ENCODE results near the gene CCDC169.
"Not testable (repeated sequence)": the region's sequence is repeated elsewhere in the genome, so short reads cannot be mapped to it uniquely, and the experiment has no call there.

Gene CCDC169

DNA sequence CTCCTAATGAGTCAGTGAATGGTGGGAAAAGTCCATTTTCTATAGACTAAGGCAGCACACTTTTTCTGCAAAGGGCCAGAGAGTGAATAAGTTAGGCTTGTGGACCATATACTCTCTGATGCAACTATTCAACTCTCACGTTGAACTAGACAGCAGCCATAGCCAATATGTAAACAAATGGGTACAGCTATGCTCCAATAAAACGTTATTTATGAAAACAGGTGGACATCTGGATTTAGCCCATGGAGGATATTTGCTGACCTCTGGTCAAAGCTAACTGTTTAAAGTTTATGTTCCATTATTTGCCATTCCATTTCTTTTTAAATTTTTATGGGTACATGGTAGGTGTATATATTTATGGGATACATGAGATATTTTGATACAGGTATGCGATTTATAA, 4.7 kb upstream of the CCDC169 start:
- Histone ChIP-seq H3K9ac (ENCODE audit: low read depth, low read length) (no peak overlapping the region), H3K4me1 (ENCODE audit: control insufficient read depth, insufficient read depth, low read length) (peaks cover 34% of the 10 kb centered on the region), H3K27me3 (ENCODE audit: control insufficient read depth, insufficient read depth, low read length) (no peaks in the 10 kb centered on the region), H3K36me3 (ENCODE audit: control insufficient read depth, insufficient read depth, low read length) (no peaks in the 10 kb centered on the region), H3K4me3 (ENCODE audit: low read depth, low read length) (no peak overlapping the region), H3K9me3 (ENCODE audit: control insufficient read depth, insufficient read depth, low read length) (no peaks in the 10 kb centered on the region)

DNA sequence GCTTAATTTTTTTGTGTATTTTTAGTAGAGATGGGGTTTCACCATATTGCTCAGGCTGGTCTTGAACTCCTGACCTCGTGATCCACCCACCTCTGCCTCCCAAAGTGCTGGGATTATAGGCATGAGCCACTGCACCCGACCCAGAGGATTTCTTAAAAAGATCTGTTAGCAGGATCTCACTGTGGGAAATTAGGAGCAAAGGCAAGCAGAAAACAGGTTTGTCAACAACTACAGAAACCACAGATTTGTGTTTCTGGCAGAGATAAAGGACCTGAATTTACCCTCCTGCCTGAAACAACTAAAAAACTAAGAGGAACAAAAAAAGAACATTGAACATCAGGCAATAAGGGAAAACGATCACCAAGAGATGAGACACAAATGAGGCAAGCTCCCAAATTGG, 1.9 kb upstream of the CCDC169 start:
- H3K4me1 ChIP-seq (ENCODE audit: control insufficient read depth, insufficient read depth, low read length): peaks cover 29% of the 10 kb centered on the region

GRCh38 chr13:36298535-36299068, 988 bp upstream of the CCDC169 start:
- Histone ChIP-seq H3K9me3 (ENCODE audit: control insufficient read depth, insufficient read depth, low read length) (no peaks in the 10 kb centered on the region), H3K9ac (ENCODE audit: low read depth, low read length) (peak overlapping the region; percentile 93), H3K27me3 (ENCODE audit: control insufficient read depth, insufficient read depth, low read length) (no peaks in the 10 kb centered on the region), H3K4me1 (ENCODE audit: control insufficient read depth, insufficient read depth, low read length) (peaks cover 29% of the 10 kb centered on the region), H3K36me3 (ENCODE audit: control insufficient read depth, insufficient read depth, low read length) (peaks cover 3% of the 10 kb centered on the region), H3K4me3 (ENCODE audit: low read depth, low read length) (peak overlapping the region; percentile 88)

More for the DNA sequence above, 1.9 kb upstream of the CCDC169 start:
- H3K36me3 ChIP-seq (ENCODE audit: control insufficient read depth, insufficient read depth, low read length); H3K4me3 ChIP-seq (ENCODE audit: low read depth, low read length); H3K27me3 ChIP-seq (ENCODE audit: control insufficient read depth, insufficient read depth, low read length); H3K9me3 ChIP-seq (ENCODE audit: control insufficient read depth, insufficient read depth, low read length): not testable (repeated sequence)
- peak overlapping the region; percentile 1 for H3K9ac ChIP-seq (ENCODE audit: low read depth, low read length)

- Histone ChIP-seq H3K9me3 (ENCODE audit: control insufficient read depth, insufficient read depth, low read length) (peaks cover 4% of the 10 kb centered on the region), H3K36me3 (ENCODE audit: control insufficient read depth, insufficient read depth, low read length) (peaks cover 10% of the 10 kb centered on the region), H3K4me1 (ENCODE audit: control insufficient read depth, insufficient read depth, low read length) (peaks cover 2% of the 10 kb centered on the region), H3K9ac (ENCODE audit: low read depth, low read length) (no peak overlapping the region), H3K4me3 (ENCODE audit: low read depth, low read length) (no peak overlapping the region), H3K27me3 (ENCODE audit: control insufficient read depth, insufficient read depth, low read length) (no peaks in the 10 kb centered on the region)
Measured at GRCh38 chr13:36294096-36294495, 3.5 kb downstream of the CCDC169 start.

- Histone ChIP-seq H3K36me3 (ENCODE audit: control insufficient read depth, insufficient read depth, low read length) (peaks cover 10% of the 10 kb centered on the region), H3K9ac (ENCODE audit: low read depth, low read length) (no peak overlapping the region), H3K4me3 (ENCODE audit: low read depth, low read length) (no peak overlapping the region), H3K9me3 (ENCODE audit: control insufficient read depth, insufficient read depth, low read length) (peaks cover 7% of the 10 kb centered on the region), H3K4me1 (ENCODE audit: control insufficient read depth, insufficient read depth, low read length) (no peaks in the 10 kb centered on the region), H3K27me3 (ENCODE audit: control insufficient read depth, insufficient read depth, low read length) (no peaks in the 10 kb centered on the region)
Measured at GRCh38 chr13:36293497-36293896, 4.1 kb downstream of the CCDC169 start.

- H3K4me3 ChIP-seq (ENCODE audit: low read depth, low read length): no peak overlapping the region
- H3K4me1 ChIP-seq (ENCODE audit: control insufficient read depth, insufficient read depth, low read length): peaks cover 6% of the 10 kb centered on the region
- H3K9ac ChIP-seq (ENCODE audit: low read depth, low read length): no peak overlapping the region
- peaks cover 7% of the 10 kb centered on the region for H3K36me3 ChIP-seq (ENCODE audit: control insufficient read depth, insufficient read depth, low read length)
- H3K27me3 ChIP-seq (ENCODE audit: control insufficient read depth, insufficient read depth, low read length): no peaks in the 10 kb centered on the region
- H3K9me3 ChIP-seq (ENCODE audit: control insufficient read depth, insufficient read depth, low read length): peaks cover 7% of the 10 kb centered on the region
Measured at GRCh38 chr13:36288794-36289391, 8.7 kb downstream of the CCDC169 start.

GRCh38 chr13:36286006-36286405, 11.6 kb downstream of the CCDC169 start:
- Histone ChIP-seq H3K4me1 (ENCODE audit: control insufficient read depth, insufficient read depth, low read length) (peaks cover 11% of the 10 kb centered on the region), H3K9me3 (ENCODE audit: control insufficient read depth, insufficient read depth, low read length) (peaks cover 7% of the 10 kb centered on the region)

DNA sequence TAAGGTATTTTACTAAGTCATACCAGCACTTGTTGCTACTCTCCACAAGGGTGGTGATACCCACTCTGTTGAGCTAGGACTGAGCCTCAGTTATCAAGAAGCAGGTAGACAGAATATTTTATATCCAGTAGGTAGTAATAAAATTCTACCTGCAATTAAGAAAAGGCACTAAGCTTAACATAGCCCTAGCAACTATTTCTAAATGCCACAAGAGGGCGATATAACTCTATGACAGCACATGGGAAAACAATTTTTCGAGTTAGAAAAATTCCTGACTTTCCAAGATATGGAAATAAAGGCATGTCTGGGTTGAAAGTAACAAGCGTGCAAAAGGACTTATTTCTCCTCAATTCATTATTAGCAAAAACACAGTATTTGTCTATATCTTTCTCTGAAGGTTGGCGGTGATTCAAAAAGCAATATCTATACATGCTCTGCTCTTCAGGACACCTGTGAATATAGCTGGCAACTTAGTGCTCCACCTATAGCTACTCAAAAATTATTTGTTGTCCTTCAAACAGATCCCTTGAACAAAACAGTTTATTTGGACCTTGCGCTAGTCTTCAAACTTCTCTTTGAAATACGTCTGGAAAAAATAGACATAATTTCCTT, 14.7 kb downstream of the CCDC169 start:
- H3K9ac ChIP-seq (ENCODE audit: low read depth, low read length): no peak overlapping the region
- no peaks in the 10 kb centered on the region for H3K27me3 ChIP-seq (ENCODE audit: control insufficient read depth, insufficient read depth, low read length)
- peaks cover 4% of the 10 kb centered on the region for H3K36me3 ChIP-seq (ENCODE audit: control insufficient read depth, insufficient read depth, low read length)
- H3K4me3 ChIP-seq (ENCODE audit: low read depth, low read length): no peak overlapping the region
- peaks cover 11% of the 10 kb centered on the region for H3K4me1 ChIP-seq (ENCODE audit: control insufficient read depth, insufficient read depth, low read length)
- no peaks in the 10 kb centered on the region for H3K9me3 ChIP-seq (ENCODE audit: control insufficient read depth, insufficient read depth, low read length)

More at GRCh38 chr13:36286006-36286405, 11.6 kb downstream of the CCDC169 start:
- H3K27me3 ChIP-seq (ENCODE audit: control insufficient read depth, insufficient read depth, low read length): no peaks in the 10 kb centered on the region
- H3K9ac ChIP-seq (ENCODE audit: low read depth, low read length): no peak overlapping the region
- peaks cover under 1% of the 10 kb centered on the region for H3K36me3 ChIP-seq (ENCODE audit: control insufficient read depth, insufficient read depth, low read length)
- H3K4me3 ChIP-seq (ENCODE audit: low read depth, low read length): no peak overlapping the region

DNA sequence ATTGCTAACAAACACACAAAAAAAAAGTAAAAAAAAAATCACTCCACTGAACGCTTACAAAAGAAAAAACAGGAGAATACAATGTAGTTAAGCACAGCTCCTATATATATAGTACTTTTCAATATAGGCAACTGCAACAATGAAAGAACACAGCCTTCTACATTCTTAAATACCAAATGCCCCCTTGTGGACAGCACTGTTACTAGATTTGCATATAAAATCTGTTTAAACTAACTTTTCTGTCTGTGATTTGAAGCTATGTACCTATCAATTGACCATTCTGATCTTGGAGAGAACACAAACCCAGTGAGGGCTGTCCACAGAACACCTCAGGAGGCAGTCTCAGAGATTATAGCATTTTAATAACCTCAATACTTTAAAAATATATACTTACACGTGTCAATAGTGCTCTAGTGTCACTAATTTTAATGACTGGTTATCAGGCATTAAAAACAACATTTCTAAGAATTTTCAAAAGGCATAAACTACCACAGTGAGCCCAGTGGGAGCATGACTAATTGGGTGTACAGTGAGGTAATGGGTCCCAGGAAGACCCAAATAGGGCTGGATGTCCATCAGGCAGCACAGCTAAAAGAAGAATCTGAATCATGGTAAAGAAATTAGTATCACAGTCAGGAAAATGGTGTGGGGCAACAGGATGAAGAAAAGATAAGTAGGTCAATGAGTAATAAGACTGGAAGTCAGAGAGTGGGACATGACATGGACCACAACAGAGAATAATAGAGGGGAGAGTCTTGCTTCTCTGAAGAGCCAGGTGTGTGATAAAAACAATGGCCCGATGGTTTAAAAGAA, 22.2 kb downstream of the CCDC169 start:
- H3K36me3 ChIP-seq (ENCODE audit: control insufficient read depth, insufficient read depth, low read length): no peaks in the 10 kb centered on the region
- H3K27me3 ChIP-seq (ENCODE audit: control insufficient read depth, insufficient read depth, low read length): no peaks in the 10 kb centered on the region
- no peak overlapping the region for H3K9ac ChIP-seq (ENCODE audit: low read depth, low read length)
- H3K4me3 ChIP-seq (ENCODE audit: low read depth, low read length): no peak overlapping the region
- no peaks in the 10 kb centered on the region for H3K9me3 ChIP-seq (ENCODE audit: control insufficient read depth, insufficient read depth, low read length)
- no peaks in the 10 kb centered on the region for H3K4me1 ChIP-seq (ENCODE audit: control insufficient read depth, insufficient read depth, low read length)

- Histone ChIP-seq H3K4me3 (ENCODE audit: low read depth, low read length) (no peak overlapping the region), H3K27me3 (ENCODE audit: control insufficient read depth, insufficient read depth, low read length) (no peaks in the 10 kb centered on the region), H3K4me1 (ENCODE audit: control insufficient read depth, insufficient read depth, low read length) (no peaks in the 10 kb centered on the region), H3K9me3 (ENCODE audit: control insufficient read depth, insufficient read depth, low read length) (no peaks in the 10 kb centered on the region), H3K36me3 (ENCODE audit: control insufficient read depth, insufficient read depth, low read length) (no peaks in the 10 kb centered on the region), H3K9ac (ENCODE audit: low read depth, low read length) (no peak overlapping the region)
Measured at GRCh38 chr13:36273431-36273830, 24.2 kb downstream of the CCDC169 start.

GRCh38 chr13:36261976-36262375, 35.6 kb downstream of the CCDC169 start:
- Histone ChIP-seq H3K4me3 (ENCODE audit: low read depth, low read length) (no peak overlapping the region), H3K9me3 (ENCODE audit: control insufficient read depth, insufficient read depth, low read length) (no peaks in the 10 kb centered on the region), H3K36me3 (ENCODE audit: control insufficient read depth, insufficient read depth, low read length) (peaks cover 5% of the 10 kb centered on the region), H3K4me1 (ENCODE audit: control insufficient read depth, insufficient read depth, low read length) (no peaks in the 10 kb centered on the region), H3K9ac (ENCODE audit: low read depth, low read length) (no peak overlapping the region), H3K27me3 (ENCODE audit: control insufficient read depth, insufficient read depth, low read length) (no peaks in the 10 kb centered on the region)
